GM12878 (cell line): ENCODE data around the gene CAMK2N2. TPM values are rescaled to one million over a fixed set of nuclear protein-coding genes. Genes with fewer than 3 reads are reported as not detected.

Experiments
- ATAC-seq: fragments of 200-7000 bp; cut with Tn5 transposase; 3 replicates; pipeline ENCODE4 v1.9.1; 2020; ENCODE audit warnings: mild to moderate bottlenecking, moderate library complexity
- BruUV-seq: library from RNA; stranded (reverse); fragments of 400-500 nt; replicated peaks from 2 replicates; lab custom pipeline; 2021; lab: Mats Ljungman, UMichigan
- CTCF ChIA-PET: fragments of 300-600 bp; sonication (Branson Sonifier 250); formaldehyde crosslinking; extraction: SDS; loops from one replicate; lab custom pipeline; 2021; ENCODE audit warnings: inconsistent platforms; lab: Yijun Ruan, JAX
- POLR2A ChIA-PET: fragments of 350-600 bp; formaldehyde crosslinking; extraction: SDS; loops from one replicate; lab custom pipeline; 2021; ENCODE audit warnings: inconsistent platforms; lab: Charles Lee
- RAD21 ChIA-PET: fragments of 300-600 bp; sonication (Branson Sonifier 250); formaldehyde crosslinking; loops from one replicate; lab custom pipeline; 2023; ENCODE audit warnings: antibody characterized with exemption; ENCODE audit not compliant: unreplicated experiment; lab: Charles Lee
- SMC1A ChIA-PET: fragments of 300-600 bp; sonication (Branson Sonifier 250); formaldehyde crosslinking; loops from one replicate; lab custom pipeline; 2023; ENCODE audit not compliant: unreplicated experiment, uncharacterized antibody; lab: Charles Lee
- DNase-seq: peaks from one replicate; pipeline ENCODE4 v3.0.0-alpha.2; 2011; ENCODE audit warnings: low read depth, low spot score
- FAIRE-seq: peaks from 3 replicates; lab custom pipeline; 2011; peaks lifted over from hg19 to GRCh38; lab: Jason Lieb, UNC
- H2AFZ ChIP-seq: 2 replicates; pipeline ENCODE4 v1.6.0; 2011; ENCODE audit warnings: low read depth, low read length, control low read depth; ENCODE audit not compliant: control insufficient read depth
- H3K27ac ChIP-seq: 2 replicates; pipeline ENCODE4 v1.5.1; 2011; ENCODE audit warnings: control low read depth; ENCODE audit not compliant: control insufficient read depth, insufficient read depth
- H3K27me3 ChIP-seq, 2 experiments: replicated peaks in 1 of 2; 2 replicates each; pipeline versions ENCODE4 v1.6.0 to v1.6.1; 2011; ENCODE audit warnings: low read length in 1 of 2; ENCODE audit not compliant: control insufficient read depth in 2 of 2, insufficient read depth in 2 of 2
- H3K36me3 ChIP-seq, 2 experiments: 2 replicates each; pipeline ENCODE4 v1.5.1; 2011; ENCODE audit warnings: low read length in 1 of 2; ENCODE audit not compliant: control insufficient read depth in 2 of 2, insufficient read depth in 2 of 2
- H3K4me1 ChIP-seq: 2 replicates; pipeline ENCODE4 v1.6.1; 2011; ENCODE audit warnings: mild to moderate bottlenecking, low read length, moderate library complexity, mixed read lengths; ENCODE audit not compliant: control insufficient read depth, insufficient read depth
- H3K4me2 ChIP-seq: 2 replicates; pipeline ENCODE4 v1.6.0; 2011; ENCODE audit warnings: control low read depth; ENCODE audit not compliant: control insufficient read depth, insufficient read depth
- H3K4me3 ChIP-seq: fragments of 200-600 bp; sonication (generic); 2 replicates; pipeline ENCODE4 v1.5.1; 2016
- H3K79me2 ChIP-seq: 2 replicates; pipeline ENCODE4 v1.6.0; 2011; ENCODE audit warnings: low read length; ENCODE audit not compliant: control insufficient read depth, insufficient read depth
- H3K9ac ChIP-seq: 2 replicates; pipeline ENCODE4 v1.8.0; 2011; ENCODE audit warnings: low read length, control low read depth, mixed read lengths; ENCODE audit not compliant: control insufficient read depth, insufficient read depth
- H3K9me3 ChIP-seq: replicated peaks from 3 replicates; pipeline ENCODE4 v1.5.1; 2011; ENCODE audit warnings: mild to moderate bottlenecking, low read length; ENCODE audit not compliant: control insufficient read depth, insufficient read depth
- H4K20me1 ChIP-seq: 2 replicates; pipeline ENCODE4 v1.6.0; 2011; ENCODE audit not compliant: control insufficient read depth, insufficient read depth
- BACH1 ChIP-seq: fragments of 450-650 bp; IDR thresholded peaks from 2 replicates; pipeline ENCODE4 v1.6.1; 2017; ENCODE audit warnings: mild to moderate bottlenecking, borderline replicate concordance
- CHD1 ChIP-seq: IDR thresholded peaks from 2 replicates; pipeline ENCODE4 v1.6.1; 2012; ENCODE audit warnings: low read depth, low read length, improper control_type of control experiment
- DPF2 ChIP-seq: fragments of 450-650 bp; IDR thresholded peaks from 2 replicates; pipeline ENCODE4 v1.6.1; 2017; ENCODE audit warnings: mild to moderate bottlenecking
- EGR1 ChIP-seq, 2 experiments: IDR thresholded peaks; 1 replicate in 1 of 2; 2 replicates in 1 of 2; pipeline ENCODE4 v1.6.1; 2011 to 2012; ENCODE audit warnings: low read depth in 2 of 2, low read length in 2 of 2, borderline replicate concordance in 1 of 2, mild to moderate bottlenecking in 1 of 2, moderate library complexity in 1 of 2
- GABPA ChIP-seq: IDR thresholded peaks from 2 replicates; pipeline ENCODE4 v1.6.1; 2014; ENCODE audit warnings: antibody characterized with exemption, low read depth, mild to moderate bottlenecking, inconsistent platforms
- IKZF2 ChIP-seq, 2 experiments: fragments of 450-650 bp; IDR thresholded peaks; 2 replicates each; pipeline ENCODE4 v1.6.1; 2017; ENCODE audit warnings: mild to moderate bottlenecking in 2 of 2, moderate library complexity in 2 of 2
- MTA3 ChIP-seq: IDR thresholded peaks from 2 replicates; pipeline ENCODE4 v1.6.1; 2012; ENCODE audit warnings: low read length, inconsistent platforms, borderline replicate concordance
- PAX5 ChIP-seq: IDR thresholded peaks from 2 replicates; pipeline ENCODE4 v1.6.1; 2011; ENCODE audit warnings: low read depth, low read length, borderline replicate concordance
- RUNX3 ChIP-seq: IDR thresholded peaks from 2 replicates; pipeline ENCODE4 v1.6.1; 2012; ENCODE audit warnings: low read length, inconsistent platforms
- ZZZ3 ChIP-seq: IDR thresholded peaks from 2 replicates; pipeline ENCODE4 v1.6.1; 2011; ENCODE audit warnings: low read depth; ENCODE audit not compliant: control insufficient read depth, insufficient read length
- WGBS: methylation state at CpG from one replicate; pipeline ENCODE4 v1.1.6; 2016; ENCODE audit warnings: low lambda C conversion rate; ENCODE audit not compliant: insufficient replicate concordance, insufficient coverage; ENCODE audit errors: missing lambda C conversion rate; 5-methylcytosine and 5-hydroxymethylcytosine counted together
- in situ Hi-C: fragments of 300-500 bp; cut with MboI; formaldehyde crosslinking; loops from 9 replicates; pipeline ENCODE4 v1.14.3; 2018; ENCODE audit warnings: mixed read lengths
- intact Hi-C: fragments of 100-400 bp; cut with micrococcal nuclease; formaldehyde crosslinking; loops from one replicate; pipeline ENCODE4 v1.14.2; 2022; ENCODE audit not compliant: unreplicated experiment
- polyA plus RNA-seq, 11 experiments: library from polyadenylated mRNA; depleted of rRNA in 4 of 11; unstranded in 6 of 11; stranded (reverse) in 5 of 11; fragments of >200 nt; fragmentation: Nextera tagmentation in 4 of 11; fragmentation: Illumina TruSeq in 1 of 11; extraction: Ambion mirVana in 4 of 11; extraction: Trizol in 1 of 11; gene quantifications; 1 replicate in 1 of 11; 2 replicates in 10 of 11; pipeline versions ENCODE4 v1.2.1 to v1.2.3, GENCODE V29; 2011 to 2016; ENCODE audit warnings: inconsistent platforms in 2 of 11, missing spikeins in 2 of 11, low read depth in 1 of 11
- total RNA-seq, 4 experiments: library from RNA; depleted of rRNA in 3 of 4; stranded (reverse); fragments of >200 nt in 3 of 4; fragmentation: Illumina TruSeq in 1 of 4; extraction: Trizol in 1 of 4; gene quantifications; 2 replicates each; pipeline versions ENCODE4 v1.2.1 to v1.2.3, GENCODE V29; 2013 to 2021
- TF ChIP-seq, protein P1 (sequence below): fragments of 450-650 bp; IDR thresholded peaks from 2 replicates; pipeline ENCODE4 v1.6.1; 2018; ENCODE audit warnings: mild to moderate bottlenecking, low read depth, moderate library complexity; ENCODE audit not compliant: partially characterized antibody
- TF ChIP-seq, protein P2 (sequence below): fragments of 450-650 bp; IDR thresholded peaks from 2 replicates; pipeline ENCODE4 v1.6.1; 2014; ENCODE audit warnings: mild to moderate bottlenecking
- TF ChIP-seq, protein P3 (sequence below): fragments of 450-650 bp; IDR thresholded peaks from 2 replicates; pipeline ENCODE4 v1.6.1; 2017; ENCODE audit warnings: antibody characterized with exemption, mild to moderate bottlenecking, moderate library complexity
- TF ChIP-seq, protein P4 (sequence below): fragments of 450-650 bp; IDR thresholded peaks from 2 replicates; pipeline ENCODE4 v1.6.1; 2017; ENCODE audit warnings: borderline replicate concordance
- TF ChIP-seq, protein P5 (sequence below): IDR thresholded peaks from 2 replicates; pipeline ENCODE4 v1.6.1; 2011; ENCODE audit warnings: low read depth, mild to moderate bottlenecking, low read length, moderate library complexity, borderline replicate concordance; ENCODE audit errors: extremely low read depth

The CAMK2N2 gene
- total and polyA plus RNA-seq, 10 of the 15 experiments (the other 5 are each of a cell fraction or from before 2014, with no cell fraction given): 0.06 to 1.4 (median 0.45) TPM; not detected in 1

DNA sequence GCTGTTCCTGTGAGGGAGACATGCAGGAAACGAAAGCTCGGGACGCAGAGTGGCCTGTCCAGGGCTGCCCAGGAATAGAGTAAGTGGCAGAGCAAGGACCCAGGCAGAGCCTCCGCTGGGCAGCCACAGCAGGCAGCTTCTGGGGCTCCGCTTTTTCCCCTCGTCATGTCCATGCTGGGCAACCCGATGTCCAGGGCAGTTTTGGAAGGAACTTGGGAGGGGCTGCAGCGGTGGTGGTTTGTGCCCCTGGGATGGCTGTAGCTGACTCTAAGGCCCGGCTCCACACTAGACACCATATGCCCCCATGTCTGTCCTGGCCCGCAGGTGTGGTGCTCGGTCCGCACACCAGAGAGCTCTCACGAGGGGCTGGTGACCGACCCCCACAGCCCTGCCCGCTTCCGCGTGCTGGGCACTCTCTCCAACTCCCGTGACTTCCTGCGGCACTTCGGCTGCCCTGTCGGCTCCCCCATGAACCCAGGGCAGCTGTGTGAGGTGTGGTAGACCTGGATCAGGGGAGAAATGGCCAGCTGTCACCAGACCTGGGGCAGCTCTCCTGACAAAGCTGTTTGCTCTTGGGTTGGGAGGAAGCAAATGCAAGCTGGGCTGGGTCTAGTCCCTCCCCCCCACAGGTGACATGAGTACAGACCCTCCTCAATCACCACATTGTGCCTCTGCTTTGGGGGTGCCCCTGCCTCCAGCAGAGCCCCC is 30.5 kb upstream of the CAMK2N2 start:
- no peaks in the 10 kb centered on the region for H3K9me3 ChIP-seq
- no peak for TF ChIP-seq GABPA
- TF ChIP-seq, protein P1, sequence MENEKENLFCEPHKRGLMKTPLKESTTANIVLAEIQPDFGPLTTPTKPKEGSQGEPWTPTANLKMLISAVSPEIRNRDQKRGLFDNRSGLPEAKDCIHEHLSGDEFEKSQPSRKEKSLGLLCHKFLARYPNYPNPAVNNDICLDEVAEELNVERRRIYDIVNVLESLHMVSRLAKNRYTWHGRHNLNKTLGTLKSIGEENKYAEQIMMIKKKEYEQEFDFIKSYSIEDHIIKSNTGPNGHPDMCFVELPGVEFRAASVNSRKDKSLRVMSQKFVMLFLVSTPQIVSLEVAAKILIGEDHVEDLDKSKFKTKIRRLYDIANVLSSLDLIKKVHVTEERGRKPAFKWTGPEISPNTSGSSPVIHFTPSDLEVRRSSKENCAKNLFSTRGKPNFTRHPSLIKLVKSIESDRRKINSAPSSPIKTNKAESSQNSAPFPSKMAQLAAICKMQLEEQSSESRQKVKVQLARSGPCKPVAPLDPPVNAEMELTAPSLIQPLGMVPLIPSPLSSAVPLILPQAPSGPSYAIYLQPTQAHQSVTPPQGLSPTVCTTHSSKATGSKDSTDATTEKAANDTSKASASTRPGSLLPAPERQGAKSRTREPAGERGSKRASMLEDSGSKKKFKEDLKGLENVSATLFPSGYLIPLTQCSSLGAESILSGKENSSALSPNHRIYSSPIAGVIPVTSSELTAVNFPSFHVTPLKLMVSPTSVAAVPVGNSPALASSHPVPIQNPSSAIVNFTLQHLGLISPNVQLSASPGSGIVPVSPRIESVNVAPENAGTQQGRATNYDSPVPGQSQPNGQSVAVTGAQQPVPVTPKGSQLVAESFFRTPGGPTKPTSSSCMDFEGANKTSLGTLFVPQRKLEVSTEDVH: no peak
- TF ChIP-seq, protein P2, sequence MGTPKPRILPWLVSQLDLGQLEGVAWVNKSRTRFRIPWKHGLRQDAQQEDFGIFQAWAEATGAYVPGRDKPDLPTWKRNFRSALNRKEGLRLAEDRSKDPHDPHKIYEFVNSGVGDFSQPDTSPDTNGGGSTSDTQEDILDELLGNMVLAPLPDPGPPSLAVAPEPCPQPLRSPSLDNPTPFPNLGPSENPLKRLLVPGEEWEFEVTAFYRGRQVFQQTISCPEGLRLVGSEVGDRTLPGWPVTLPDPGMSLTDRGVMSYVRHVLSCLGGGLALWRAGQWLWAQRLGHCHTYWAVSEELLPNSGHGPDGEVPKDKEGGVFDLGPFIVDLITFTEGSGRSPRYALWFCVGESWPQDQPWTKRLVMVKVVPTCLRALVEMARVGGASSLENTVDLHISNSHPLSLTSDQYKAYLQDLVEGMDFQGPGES: no peak
- TF ChIP-seq, protein P3, sequence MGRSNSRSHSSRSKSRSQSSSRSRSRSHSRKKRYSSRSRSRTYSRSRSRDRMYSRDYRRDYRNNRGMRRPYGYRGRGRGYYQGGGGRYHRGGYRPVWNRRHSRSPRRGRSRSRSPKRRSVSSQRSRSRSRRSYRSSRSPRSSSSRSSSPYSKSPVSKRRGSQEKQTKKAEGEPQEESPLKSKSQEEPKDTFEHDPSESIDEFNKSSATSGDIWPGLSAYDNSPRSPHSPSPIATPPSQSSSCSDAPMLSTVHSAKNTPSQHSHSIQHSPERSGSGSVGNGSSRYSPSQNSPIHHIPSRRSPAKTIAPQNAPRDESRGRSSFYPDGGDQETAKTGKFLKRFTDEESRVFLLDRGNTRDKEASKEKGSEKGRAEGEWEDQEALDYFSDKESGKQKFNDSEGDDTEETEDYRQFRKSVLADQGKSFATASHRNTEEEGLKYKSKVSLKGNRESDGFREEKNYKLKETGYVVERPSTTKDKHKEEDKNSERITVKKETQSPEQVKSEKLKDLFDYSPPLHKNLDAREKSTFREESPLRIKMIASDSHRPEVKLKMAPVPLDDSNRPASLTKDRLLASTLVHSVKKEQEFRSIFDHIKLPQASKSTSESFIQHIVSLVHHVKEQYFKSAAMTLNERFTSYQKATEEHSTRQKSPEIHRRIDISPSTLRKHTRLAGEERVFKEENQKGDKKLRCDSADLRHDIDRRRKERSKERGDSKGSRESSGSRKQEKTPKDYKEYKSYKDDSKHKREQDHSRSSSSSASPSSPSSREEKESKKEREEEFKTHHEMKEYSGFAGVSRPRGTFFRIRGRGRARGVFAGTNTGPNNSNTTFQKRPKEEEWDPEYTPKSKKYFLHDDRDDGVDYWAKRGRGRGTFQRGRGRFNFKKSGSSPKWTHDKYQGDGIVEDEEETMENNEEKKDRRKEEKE: no peak
- no peak for TF ChIP-seq DPF2
- TF ChIP-seq ZZZ3: no peak
- no peak for TF ChIP-seq CHD1
- TF ChIP-seq, protein P4, sequence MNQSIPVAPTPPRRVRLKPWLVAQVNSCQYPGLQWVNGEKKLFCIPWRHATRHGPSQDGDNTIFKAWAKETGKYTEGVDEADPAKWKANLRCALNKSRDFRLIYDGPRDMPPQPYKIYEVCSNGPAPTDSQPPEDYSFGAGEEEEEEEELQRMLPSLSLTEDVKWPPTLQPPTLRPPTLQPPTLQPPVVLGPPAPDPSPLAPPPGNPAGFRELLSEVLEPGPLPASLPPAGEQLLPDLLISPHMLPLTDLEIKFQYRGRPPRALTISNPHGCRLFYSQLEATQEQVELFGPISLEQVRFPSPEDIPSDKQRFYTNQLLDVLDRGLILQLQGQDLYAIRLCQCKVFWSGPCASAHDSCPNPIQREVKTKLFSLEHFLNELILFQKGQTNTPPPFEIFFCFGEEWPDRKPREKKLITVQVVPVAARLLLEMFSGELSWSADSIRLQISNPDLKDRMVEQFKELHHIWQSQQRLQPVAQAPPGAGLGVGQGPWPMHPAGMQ: no peak
- TF ChIP-seq RUNX3: no peak
- TF ChIP-seq, protein P5, sequence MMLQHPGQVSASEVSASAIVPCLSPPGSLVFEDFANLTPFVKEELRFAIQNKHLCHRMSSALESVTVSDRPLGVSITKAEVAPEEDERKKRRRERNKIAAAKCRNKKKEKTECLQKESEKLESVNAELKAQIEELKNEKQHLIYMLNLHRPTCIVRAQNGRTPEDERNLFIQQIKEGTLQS: no peak
- TF ChIP-seq MTA3: no peak
- no peak for TF ChIP-seq BACH1
- TF ChIP-seq EGR1 (IDR thresholded peaks at IDR 0.05; ENCODE audit: borderline replicate concordance in 1 of 2, low read depth in 2 of 2, low read length in 2 of 2): no peak
- no peak for TF ChIP-seq PAX5
- no peak for TF ChIP-seq IKZF2 (IDR thresholded peaks at IDR 0.05)

More for the DNA sequence above, 30.5 kb upstream of the CAMK2N2 start:
- Histone ChIP-seq H3K79me2 (no peaks in the 10 kb centered on the region), H3K4me1 (no peaks in the 10 kb centered on the region), H3K36me3 (no peaks in the 10 kb centered on the region), H3K4me3 (no peak overlapping the region), H2AFZ (no peak overlapping the region), H3K4me2 (no peak overlapping the region), H3K9ac (no peak overlapping the region), H3K27me3 (no peaks in the 10 kb centered on the region), H4K20me1 (no peaks in the 10 kb centered on the region), H3K27ac (no peak overlapping the region)
- FAIRE-seq (no peak), DNase-seq (no peak), ATAC-seq (no peak)
- ChIA-PET CTCF (interaction anchor here (0.7 to 1.3 kb wide), 3 partner anchors 14 to 878 kb away, joined by 3 to 4 read pairs (median 4); no protein-coding TSS in a partner anchor), RAD21 (interaction anchor here (1.6 kb wide), 1 partner anchor 64 kb away, joined by 5 read pairs; no protein-coding TSS in a partner anchor), POLR2A (no interaction called here), SMC1A (interaction anchor here (1.2 kb wide), 1 partner anchor 42 kb away, joined by 3 read pairs; the partner anchor contains the start of gene EEF1AKMT4)
- 52% methylated on average over 21 of the region's 21 CpGs for WGBS
- in situ Hi-C loops (no loop called here), intact Hi-C loops (no loop called here)
- BruUV-seq: no TSS peak
